ENCODE data around the gene SPR. TPM values are rescaled to one million over a fixed set of nuclear protein-coding genes. Genes with fewer than 3 reads are reported as not detected.

SPR gene
- total RNA-seq, 4 donors from 2014 or later, result 8.0 to 20.3 (median 15.0) TPM

DNA sequence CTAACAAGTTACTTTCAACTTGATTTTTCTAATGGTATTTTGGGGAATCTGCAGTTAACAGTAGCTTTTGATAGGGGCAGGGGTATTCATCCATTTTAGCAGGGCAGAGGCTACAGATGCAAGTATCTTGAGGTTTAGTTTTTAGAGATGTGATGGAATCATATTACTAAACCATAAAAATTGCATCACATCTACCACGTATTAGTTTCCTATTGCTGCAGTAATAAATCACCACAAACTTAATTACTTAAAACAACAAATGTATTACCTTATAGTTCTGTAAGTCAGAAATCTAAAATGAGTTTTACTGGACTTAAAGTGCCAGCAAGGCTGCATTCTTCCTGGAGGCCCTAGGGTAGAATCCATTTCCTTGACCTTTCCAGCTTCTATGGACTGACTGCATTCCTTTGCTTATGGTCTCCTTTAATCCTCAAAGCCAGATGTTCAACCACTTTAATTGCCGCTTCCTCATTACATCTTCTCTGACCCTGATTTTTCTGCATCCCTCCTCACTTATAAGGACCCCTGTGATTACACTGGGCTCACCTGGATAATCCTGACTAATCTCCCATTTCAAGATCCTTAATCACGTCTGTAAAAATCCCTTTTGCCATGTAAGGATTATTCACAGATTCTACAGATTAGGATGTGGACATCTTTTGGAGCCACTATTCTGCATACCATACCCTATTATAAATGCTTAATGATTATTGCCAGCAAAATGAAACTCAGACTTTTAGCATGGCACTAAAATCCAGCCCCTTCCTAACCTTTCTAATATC, 39.5 kb upstream of the SPR start:
- intact Hi-C loops (cut with DNase I; ENCODE audit: low total_unique reads), result no loop called here
- H3K4me3 ChIP-seq (ENCODE audit: low read depth, poor library complexity, severe bottlenecking), result no peak overlapping the region
- TF ChIP-seq, protein P1, sequence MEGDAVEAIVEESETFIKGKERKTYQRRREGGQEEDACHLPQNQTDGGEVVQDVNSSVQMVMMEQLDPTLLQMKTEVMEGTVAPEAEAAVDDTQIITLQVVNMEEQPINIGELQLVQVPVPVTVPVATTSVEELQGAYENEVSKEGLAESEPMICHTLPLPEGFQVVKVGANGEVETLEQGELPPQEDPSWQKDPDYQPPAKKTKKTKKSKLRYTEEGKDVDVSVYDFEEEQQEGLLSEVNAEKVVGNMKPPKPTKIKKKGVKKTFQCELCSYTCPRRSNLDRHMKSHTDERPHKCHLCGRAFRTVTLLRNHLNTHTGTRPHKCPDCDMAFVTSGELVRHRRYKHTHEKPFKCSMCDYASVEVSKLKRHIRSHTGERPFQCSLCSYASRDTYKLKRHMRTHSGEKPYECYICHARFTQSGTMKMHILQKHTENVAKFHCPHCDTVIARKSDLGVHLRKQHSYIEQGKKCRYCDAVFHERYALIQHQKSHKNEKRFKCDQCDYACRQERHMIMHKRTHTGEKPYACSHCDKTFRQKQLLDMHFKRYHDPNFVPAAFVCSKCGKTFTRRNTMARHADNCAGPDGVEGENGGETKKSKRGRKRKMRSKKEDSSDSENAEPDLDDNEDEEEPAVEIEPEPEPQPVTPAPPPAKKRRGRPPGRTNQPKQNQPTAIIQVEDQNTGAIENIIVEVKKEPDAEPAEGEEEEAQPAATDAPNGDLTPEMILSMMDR (IDR thresholded peaks at IDR 0.05), result no peak
- no peak for TF ChIP-seq POLR2A (IDR thresholded peaks at IDR 0.05)
- no peak for DNase-seq (ENCODE audit: low spot score in 2 of 2)
- 50 to 59% methylated on average over 3 of the region's 3 CpGs for WGBS, 2 donors

DNA sequence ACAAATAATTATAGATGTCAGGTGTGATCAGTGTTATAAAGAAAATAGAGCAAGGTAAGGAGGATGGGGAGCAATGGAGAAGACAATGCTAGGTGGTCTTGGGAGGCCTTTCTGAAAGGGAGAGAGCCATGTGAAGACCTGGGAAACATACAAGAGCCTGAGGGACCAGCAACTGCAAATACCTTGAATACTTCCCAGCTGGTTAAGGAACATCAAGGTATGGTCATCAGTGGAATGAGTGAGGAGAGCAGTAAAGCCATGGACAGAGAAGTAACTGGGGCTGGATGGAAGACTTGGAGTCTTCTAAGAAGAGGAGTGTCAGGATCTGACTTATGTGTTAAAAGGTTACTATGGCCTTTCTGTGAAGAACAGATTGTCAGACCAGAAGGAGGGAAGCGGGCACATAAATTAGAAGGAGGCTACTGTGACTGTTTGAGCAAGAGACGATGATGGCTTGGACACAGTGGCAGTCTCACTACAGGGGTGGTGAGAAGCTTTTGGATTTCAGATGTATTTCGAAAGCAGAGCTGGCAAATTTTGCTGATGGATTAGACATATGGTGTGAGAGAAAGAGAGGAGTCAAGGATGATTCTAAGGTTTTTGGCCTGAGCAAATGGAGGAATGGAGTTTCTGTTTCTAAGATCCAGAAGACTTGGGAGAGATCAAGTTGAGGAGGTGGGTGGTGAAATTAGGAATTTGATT, 38.6 kb upstream of the SPR start:
- intact Hi-C loops (cut with DNase I; ENCODE audit: low total_unique reads), result no loop called here
- H3K4me3 ChIP-seq (ENCODE audit: low read depth, poor library complexity, severe bottlenecking), result no peak overlapping the region
- no peak for DNase-seq (ENCODE audit: low spot score in 2 of 2)
- 85 to 87% methylated on average over 3 of the region's 3 CpGs for WGBS, 2 donors
- TF ChIP-seq, protein P1 (IDR thresholded peaks at IDR 0.05), result no peak
- no peak for TF ChIP-seq POLR2A (IDR thresholded peaks at IDR 0.05)

- DNase-seq (ENCODE audit: low spot score in 2 of 2), result no peak
- 76 to 81% methylated on average over 1 of the region's 1 CpG for WGBS, 2 donors
- TF ChIP-seq POLR2A (IDR thresholded peaks at IDR 0.05), result no peak
- TF ChIP-seq, protein P1 (IDR thresholded peaks at IDR 0.05), result no peak
- H3K4me3 ChIP-seq (ENCODE audit: low read depth, poor library complexity, severe bottlenecking), result no peak overlapping the region
- intact Hi-C loops (cut with DNase I; ENCODE audit: low total_unique reads), result no loop called here
Observed at GRCh38 chr2:72849138-72849462, 38.1 kb upstream of the SPR start.

GRCh38 chr2:72851333-72851732, 35.9 kb upstream of the SPR start:
- no peak overlapping the region for H3K4me3 ChIP-seq (ENCODE audit: low read depth, poor library complexity, severe bottlenecking)
- TF ChIP-seq, protein P1 (IDR thresholded peaks at IDR 0.05), result no peak
- TF ChIP-seq POLR2A (IDR thresholded peaks at IDR 0.05), result no peak
- DNase-seq (ENCODE audit: low spot score in 2 of 2), result no peak
- WGBS, 2 donors, result 75 to 81% methylated on average over 6 to 7 of the region's 7 CpGs
- intact Hi-C loops (cut with DNase I; ENCODE audit: low total_unique reads), result no loop called here

DNA sequence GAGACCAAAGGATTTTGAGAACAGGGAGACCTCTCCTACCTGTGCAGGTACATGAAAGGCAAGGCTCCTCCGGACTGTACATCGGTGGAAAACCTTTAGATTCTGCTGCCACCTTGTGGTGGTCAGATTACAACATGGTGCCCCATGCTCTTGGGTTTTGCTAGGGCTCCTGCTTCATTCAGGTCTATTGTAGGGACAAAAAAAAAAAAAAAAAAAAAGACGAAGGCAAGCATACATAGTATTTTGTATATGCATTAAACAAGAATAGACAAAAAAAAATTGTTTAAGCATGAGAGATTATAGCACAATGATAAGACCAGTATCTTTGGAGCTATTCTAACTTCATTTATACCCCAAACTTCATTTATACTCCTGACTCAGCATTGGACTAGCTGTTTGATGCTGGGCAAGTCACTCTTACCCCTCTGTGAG, 27.4 kb upstream of the SPR start:
- peak in 1 of 2 donors; percentile 56 for DNase-seq (ENCODE audit: low spot score in 2 of 2)
- intact Hi-C loops (cut with DNase I; ENCODE audit: low total_unique reads), result loop anchor here (5.0 kb wide), 1 partner anchor 88 kb away; no protein-coding TSS in a partner anchor
- H3K4me3 ChIP-seq (ENCODE audit: low read depth, poor library complexity, severe bottlenecking), result no peak overlapping the region
- TF ChIP-seq POLR2A (IDR thresholded peaks at IDR 0.05), result no peak
- TF ChIP-seq, protein P1 (IDR thresholded peaks at IDR 0.05), result no peak
- WGBS, 2 donors, result 0% methylated on average over 3 of the region's 3 CpGs
